GM21447 (cell line): ENCODE data around the gene BRD7.

Experiments
- ATAC-seq: cut with Tn5 transposase; IDR thresholded peaks from one replicate; pipeline ENCODE4 v1.9.1; 2021; ENCODE audit not compliant: unreplicated experiment

The BRD7 gene

DNA sequence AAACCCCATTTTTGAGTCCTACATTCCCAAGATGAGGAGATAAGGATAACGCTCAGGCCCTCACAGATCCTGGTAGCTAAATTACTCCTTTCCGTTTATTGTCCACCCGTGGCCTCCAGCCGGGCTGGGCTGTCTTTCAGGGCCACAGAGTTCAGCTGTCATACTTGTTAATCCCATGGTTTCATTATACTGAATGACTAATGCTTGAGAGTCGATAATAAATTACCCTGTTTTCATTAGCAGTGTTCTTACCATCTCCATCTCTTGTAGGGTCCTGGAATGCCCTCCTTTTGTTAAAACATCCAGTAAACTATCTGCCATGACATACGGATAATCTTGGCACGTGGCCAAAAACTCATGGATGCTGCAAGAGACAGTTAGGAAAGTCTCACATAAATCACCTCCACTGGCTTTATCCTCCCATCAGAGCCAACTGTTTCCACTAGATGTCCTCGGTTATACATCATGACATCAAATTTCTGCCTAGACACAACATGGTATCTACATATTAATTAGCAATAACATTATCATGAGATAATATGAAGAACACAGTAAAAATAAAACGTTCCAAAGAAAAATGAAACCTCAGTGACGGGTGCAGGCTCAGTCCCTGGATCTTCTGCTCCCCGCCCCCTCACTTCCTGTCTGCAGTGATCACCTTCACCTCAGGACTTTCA lies 45.3 kb downstream of the BRD7 start:
- ATAC-seq = no peak

DNA sequence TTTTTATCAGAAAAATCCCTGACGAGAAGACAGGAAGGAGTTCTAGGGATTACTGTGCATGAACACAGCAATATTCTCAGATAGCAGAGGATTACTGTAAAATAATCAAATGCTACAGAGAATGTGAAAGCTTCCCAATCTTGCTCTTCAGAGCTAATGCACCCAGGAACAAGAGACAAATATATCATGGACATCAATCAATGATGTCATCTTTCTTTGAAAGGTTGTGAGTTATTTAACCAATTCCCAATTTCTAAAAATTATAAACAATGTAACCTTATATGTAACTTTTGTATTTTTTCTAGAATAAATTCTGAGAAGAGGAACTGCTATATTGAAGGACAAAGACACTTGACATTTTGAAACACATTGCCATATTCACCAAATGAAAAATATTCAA lies 46.5 kb downstream of the BRD7 start:
- no peak for ATAC-seq

DNA sequence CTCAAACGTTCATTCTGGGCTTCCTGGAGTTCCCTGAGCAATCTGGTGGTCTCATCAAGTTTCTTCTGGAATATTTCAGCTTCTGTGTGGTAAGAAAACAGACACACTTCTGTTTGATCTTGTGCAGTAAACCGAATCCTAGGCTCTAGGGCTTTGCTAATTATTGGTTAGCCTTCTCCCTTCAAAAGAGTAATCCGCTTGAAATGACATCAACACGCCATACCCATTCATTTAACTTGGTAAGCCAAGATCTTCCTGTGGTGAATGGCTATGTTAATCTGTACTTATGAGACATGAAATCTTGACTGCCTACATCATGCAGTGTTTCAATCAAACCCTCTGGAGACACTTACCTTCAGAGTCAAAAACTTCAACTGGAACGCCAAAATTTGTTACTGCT lies 48.5 kb downstream of the BRD7 start:
- no peak for ATAC-seq

- ATAC-seq = no peak
These were observed 49.8 kb downstream of the BRD7 start for GRCh38 chr16:50318796-50319578.

- ATAC-seq = no peak
These were observed 51.7 kb downstream of the BRD7 start for GRCh38 chr16:50316848-50317630.

GRCh38 chr16:50316102-50316847 lies 52.5 kb downstream of the BRD7 start:
- ATAC-seq = no peak

DNA sequence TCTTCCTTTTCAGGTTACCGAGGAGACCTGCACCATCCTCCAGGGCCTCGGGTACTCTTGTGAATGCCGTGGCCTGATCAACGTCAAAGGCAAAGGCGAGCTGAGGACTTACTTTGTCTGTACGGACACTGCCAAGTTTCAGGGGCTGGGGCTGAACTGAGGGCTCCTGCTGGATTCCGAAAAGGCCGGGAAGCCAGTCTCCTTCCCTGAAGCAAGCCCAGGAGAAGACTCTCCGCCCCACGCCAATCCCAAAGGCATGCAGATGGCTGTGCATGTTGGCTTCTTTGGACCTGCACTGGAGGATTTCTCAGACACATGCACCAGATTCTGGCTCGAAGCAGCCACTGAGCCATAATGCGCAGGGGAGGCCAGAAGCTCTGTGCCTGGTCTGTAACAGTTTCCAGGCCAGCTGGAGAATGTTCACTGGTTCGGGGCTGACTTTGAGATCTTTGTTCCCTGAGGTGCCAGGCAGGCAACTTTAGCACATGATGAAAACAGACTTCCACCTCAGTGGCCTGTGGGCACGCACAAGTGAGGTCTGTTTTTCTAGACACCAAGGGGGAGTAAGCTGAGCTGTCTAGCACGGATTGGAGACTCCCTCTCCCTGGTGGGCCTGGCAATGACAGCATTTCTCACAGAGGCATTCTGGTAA lies 53.3 kb downstream of the BRD7 start:
- ATAC-seq = no peak

DNA sequence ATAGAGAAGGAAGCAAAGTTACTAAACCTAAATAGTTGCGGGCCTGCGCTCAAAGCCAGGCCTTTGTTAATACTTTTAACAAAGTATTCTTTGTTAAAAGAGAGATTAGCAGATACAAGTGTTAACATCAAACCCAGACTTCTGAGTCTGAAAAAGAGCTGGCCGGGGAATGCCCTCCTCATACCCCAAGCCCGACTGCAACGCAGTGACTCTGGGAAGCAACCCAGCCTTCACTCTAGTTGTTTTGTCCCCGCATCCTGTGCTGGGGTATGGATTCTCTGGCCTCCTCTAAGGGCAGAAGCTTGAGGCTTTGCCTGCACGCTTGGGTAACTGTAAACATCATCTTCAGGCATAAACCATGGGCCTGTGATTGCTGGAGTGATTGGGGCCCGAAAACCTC lies 54.1 kb downstream of the BRD7 start:
- ATAC-seq = no peak

- ATAC-seq = no peak
These were observed 55.0 kb downstream of the BRD7 start for GRCh38 chr16:50313596-50314478.

GRCh38 chr16:50311891-50312501 lies 56.8 kb downstream of the BRD7 start:
- ATAC-seq = no peak

GRCh38 chr16:50311134-50311528 lies 57.7 kb downstream of the BRD7 start:
- ATAC-seq = no peak

- no peak for ATAC-seq
These were observed 58.3 kb downstream of the BRD7 start for GRCh38 chr16:50310308-50311133.

GRCh38 chr16:50309527-50310307 lies 59.1 kb downstream of the BRD7 start:
- no peak for ATAC-seq

GRCh38 chr16:50309156-50309526 lies 59.6 kb downstream of the BRD7 start:
- no peak for ATAC-seq

- ATAC-seq = no peak
These were observed 60.4 kb downstream of the BRD7 start for GRCh38 chr16:50308237-50308965.

DNA sequence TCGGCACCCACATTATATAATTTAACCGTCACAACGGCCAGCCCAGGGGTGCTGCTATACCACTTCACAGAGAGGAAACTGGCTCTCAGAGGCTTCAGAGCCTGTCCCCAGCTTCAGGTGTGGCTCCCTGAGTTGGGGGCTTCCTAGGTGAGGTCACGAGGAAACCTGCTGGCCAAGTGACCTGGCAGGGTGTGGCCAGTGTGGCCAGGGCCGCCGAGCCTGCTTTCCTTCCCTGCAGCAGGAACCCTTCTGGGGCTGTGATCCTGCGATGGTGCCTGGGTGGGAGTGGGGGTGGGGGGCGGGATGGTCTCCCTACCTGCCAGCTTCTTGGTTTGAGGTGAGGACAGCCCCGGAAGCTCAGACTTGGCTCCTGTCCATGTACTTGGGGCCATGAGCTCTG lies 62.5 kb downstream of the BRD7 start:
- ATAC-seq = no peak

DNA sequence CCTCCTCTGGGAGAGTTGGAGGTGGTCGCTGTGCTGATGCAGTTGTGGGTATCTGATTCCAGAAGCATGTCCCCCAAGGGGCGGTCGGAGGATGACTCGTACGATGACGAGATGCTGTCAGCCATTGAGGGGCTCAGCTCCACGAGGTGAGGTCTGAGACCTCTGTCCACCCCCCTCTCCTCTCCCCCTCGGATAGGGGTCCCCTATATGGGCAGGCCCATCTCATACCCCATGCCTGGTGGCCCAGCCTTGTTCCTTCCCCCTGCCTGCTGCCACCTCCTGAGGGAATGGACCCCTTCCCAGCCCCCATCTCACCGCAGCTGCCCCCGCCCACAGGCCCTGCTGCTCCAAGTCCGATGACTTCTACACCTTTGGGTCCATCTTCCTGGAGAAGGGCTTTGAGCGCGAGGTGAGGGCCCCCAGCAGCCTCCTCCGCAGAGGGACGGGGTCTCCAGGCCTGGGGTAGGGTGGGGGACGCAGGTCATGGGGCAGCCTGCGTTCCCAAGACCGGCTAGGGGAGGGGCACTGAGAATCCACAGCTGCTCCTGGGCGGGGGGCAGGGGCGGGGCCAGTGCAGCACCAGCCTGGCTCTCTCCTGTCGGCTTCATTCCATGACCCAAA lies 63.2 kb downstream of the BRD7 start:
- no peak for ATAC-seq
